Astrocyte of the spinal cord (primary cell): ENCODE data around the gene MCC.
A peak's percentile ranks its signal among the peaks of the same experiment; 100 is the strongest.

ENCODE experiments used
- DNase-seq: peaks from one replicate; pipeline ENCODE4 v3.0.0; 2011; ENCODE audit warnings: low read depth, low spot score
- H3K4me3 ChIP-seq: 2 replicates; pipeline ENCODE4 v1.5.1; 2011; ENCODE audit warnings: low read depth, mild to moderate bottlenecking, low read length, moderate library complexity
- in situ Hi-C: cut with HindIII; loops from 2 replicates; pipeline ENCODE4 v1.10.0; 2017; ENCODE audit warnings: low sequenced_read_pairs
- TF ChIP-seq, protein P1 (sequence below): IDR thresholded peaks from 2 replicates; pipeline ENCODE4 v1.5.1; 2012; ENCODE audit warnings: low read depth, mild to moderate bottlenecking, low read length, inconsistent platforms

MCC gene

DNA sequence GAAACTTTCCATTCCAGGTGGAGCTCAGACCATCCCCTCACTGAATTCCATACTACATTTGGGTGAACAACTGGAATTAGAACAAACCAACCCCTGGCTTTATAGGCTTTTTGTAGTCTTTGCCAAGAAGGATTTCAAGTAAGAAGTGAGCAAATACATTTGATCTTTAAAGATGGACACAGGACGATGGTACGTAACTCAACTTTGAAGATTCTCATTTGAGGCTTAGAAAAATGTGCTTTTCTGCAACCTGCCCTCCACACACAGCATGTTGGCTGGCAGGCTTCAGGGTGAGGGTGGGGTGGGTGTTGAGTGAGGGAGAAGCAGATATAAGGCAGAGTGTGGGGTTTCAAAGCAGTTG, 335.9 kb downstream of the MCC start:
- DNase-seq: no peak
- in situ Hi-C loops: no loop called here
- H3K4me3 ChIP-seq: no peak overlapping the region
- TF ChIP-seq, protein P1, sequence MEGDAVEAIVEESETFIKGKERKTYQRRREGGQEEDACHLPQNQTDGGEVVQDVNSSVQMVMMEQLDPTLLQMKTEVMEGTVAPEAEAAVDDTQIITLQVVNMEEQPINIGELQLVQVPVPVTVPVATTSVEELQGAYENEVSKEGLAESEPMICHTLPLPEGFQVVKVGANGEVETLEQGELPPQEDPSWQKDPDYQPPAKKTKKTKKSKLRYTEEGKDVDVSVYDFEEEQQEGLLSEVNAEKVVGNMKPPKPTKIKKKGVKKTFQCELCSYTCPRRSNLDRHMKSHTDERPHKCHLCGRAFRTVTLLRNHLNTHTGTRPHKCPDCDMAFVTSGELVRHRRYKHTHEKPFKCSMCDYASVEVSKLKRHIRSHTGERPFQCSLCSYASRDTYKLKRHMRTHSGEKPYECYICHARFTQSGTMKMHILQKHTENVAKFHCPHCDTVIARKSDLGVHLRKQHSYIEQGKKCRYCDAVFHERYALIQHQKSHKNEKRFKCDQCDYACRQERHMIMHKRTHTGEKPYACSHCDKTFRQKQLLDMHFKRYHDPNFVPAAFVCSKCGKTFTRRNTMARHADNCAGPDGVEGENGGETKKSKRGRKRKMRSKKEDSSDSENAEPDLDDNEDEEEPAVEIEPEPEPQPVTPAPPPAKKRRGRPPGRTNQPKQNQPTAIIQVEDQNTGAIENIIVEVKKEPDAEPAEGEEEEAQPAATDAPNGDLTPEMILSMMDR: no peak

DNA sequence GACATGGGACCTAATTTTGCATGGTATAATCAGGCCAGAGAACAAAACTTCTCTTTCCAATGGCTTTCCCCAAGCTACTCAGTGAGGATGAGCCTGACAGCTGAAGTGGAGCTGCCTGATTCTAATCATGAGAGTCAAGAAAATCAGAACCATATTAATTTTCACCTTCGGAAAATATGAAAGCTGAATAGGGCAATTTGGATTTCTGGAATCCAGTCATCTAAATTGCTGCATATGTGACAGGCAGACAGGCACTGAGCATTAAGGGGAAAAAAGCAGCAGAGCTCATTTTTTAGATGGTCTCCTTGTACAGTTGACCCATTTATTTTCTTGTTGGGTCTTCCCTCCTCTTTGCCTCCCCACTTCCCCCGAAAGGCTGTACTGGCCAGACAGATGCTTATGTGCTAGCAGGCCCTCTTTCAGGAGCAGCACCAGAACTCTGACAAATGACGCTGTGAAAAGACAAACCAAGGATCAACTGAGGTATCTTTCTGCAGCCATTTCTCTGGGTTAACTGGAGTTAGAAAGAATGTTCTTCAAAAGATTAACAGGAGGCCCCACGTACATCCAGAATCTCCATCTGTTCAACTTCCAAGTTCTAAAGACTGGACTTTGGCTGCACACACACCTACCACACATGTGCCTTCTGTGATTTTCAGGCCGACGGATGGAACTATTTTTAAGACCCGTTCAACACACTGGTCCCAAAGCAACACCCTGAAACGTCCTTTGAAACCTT, 336.4 kb downstream of the MCC start:
- no peak overlapping the region for H3K4me3 ChIP-seq
- no peak for DNase-seq
- in situ Hi-C loops: no loop called here
- TF ChIP-seq, protein P1: no peak

DNA sequence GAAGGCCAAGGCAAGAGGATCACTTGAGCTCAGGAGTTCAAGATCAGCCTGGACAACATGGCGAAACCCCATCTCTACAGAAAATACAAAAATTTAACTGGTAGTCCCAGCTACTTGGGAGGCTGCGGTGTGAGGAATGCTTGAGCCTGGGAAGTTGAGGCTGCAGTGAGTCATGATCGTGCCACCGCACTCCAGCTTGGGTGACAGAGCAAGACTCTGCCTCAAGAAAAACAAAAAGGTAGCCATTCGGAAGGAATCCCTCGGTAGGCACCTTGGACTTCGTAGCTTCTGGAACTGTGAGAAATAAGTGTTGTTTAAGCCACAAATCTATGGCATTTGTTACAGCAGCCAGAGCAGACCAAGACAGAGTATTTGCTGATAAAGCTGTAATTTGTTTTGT, 337.4 kb downstream of the MCC start:
- in situ Hi-C loops: no loop called here
- TF ChIP-seq, protein P1: no peak
- no peak overlapping the region for H3K4me3 ChIP-seq
- no peak for DNase-seq

DNA sequence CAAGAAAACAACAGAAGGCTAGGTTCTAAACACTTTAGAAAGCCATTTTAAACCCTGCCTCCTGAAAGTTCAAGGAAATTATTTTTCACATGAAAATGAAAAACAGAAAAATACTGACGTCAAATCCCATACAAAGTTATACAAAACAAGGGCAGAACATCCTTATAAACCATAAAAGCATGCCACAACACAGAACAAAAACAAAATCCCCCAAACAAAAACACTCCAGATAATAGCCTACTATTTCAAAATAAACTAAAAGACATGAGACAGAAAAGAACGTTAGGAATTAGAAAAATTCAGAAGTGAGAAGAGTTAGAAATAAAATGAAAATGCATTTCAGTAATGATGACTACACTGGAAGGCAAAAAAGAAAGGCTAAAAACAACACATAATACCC, 338.0 kb downstream of the MCC start:
- no peak overlapping the region for H3K4me3 ChIP-seq
- DNase-seq: no peak
- in situ Hi-C loops: no loop called here
- TF ChIP-seq, protein P1: no peak

DNA sequence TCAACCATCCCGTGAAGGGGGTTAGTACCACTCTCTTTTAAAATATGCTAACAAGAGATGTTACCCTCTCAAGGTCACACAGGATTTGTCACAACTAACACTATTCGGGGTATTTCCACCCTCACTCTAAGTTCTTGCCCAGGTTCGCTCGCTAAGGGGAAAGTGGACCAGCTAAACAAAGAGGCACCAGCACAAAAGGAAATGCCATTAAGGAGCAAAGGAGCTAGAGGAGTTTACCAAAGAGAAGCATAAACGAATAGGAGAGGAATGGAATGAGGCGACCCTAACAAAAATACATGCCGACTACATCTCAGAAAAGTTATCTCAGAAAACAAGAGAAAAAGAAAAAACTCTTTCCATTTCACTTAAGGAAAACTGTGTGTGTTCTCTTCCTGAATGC, 340.7 kb downstream of the MCC start:
- DNase-seq: no peak
- in situ Hi-C loops: loop anchor here (10.0 kb wide), 1 partner anchor 103 kb away; no protein-coding TSS in a partner anchor
- TF ChIP-seq, protein P1: no peak
- no peak overlapping the region for H3K4me3 ChIP-seq

DNA sequence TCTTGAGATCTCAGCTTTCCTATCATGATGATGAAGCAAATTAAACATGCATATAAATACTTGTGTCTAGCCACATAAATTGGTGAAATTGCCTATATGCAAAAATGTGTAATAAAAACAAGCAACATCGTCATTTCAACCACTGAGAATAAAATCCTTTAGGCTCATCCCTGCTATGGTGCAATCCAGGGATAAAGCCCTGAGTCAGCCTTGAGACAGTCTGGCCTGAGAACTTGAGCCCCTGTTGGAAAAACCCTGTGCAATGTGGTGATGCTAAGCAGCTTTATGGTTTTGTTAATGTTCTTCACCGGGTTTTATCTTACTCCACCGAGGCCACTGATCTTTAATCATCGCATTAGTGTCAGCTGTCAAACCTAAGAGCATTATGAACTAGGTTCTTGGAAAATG, 341.1 kb downstream of the MCC start:
- no peak overlapping the region for H3K4me3 ChIP-seq
- TF ChIP-seq, protein P1: no peak
- peak; percentile 62 for DNase-seq
- in situ Hi-C loops: loop anchor here (10.0 kb wide), 1 partner anchor 102 kb away; no protein-coding TSS in a partner anchor
